Fibroblast of villous mesenchyme (primary cell): ENCODE results near the gene PKN2. TPM values are rescaled to one million over a fixed set of nuclear protein-coding genes. Genes with fewer than 3 reads are reported as not detected.
"Not testable (repeated sequence)": the region's sequence is repeated elsewhere in the genome, so short reads cannot be mapped to it uniquely, and the experiment has no call there.

Experiments used
- DNase-seq: peaks from one replicate; pipeline ENCODE4 v3.0.0-alpha.2; 2010; ENCODE audit warnings: low read depth
- H3K4me3 ChIP-seq: 2 replicates; pipeline ENCODE4 v1.5.1; 2011; ENCODE audit warnings: low read depth, mild to moderate bottlenecking, low read length
- CTCF ChIP-seq: IDR thresholded peaks from 2 replicates; pipeline ENCODE4 v1.5.1; 2012; ENCODE audit warnings: low read depth, mild to moderate bottlenecking, low read length; ENCODE audit not compliant: insufficient read depth
- total RNA-seq: library from RNA; depleted of rRNA; stranded (reverse); fragments of >200 nt; gene quantifications from 2 replicates; pipeline ENCODE4 v1.2.3, GENCODE V29; 2012

PKN2 gene
- total RNA-seq, 1 donor: 56.1 TPM

GRCh38 chr1:88873737-88874349 lies 189.8 kb downstream of the PKN2 start:
- TF ChIP-seq CTCF: no peak
- H3K4me3 ChIP-seq: no peak overlapping the region
- DNase-seq: peak; percentile 90

GRCh38 chr1:88875595-88875994 lies 191.5 kb downstream of the PKN2 start:
- H3K4me3 ChIP-seq: no peak overlapping the region
- no peak for TF ChIP-seq CTCF
- no peak for DNase-seq

- no peak overlapping the region for H3K4me3 ChIP-seq
- TF ChIP-seq CTCF: no peak
- no peak for DNase-seq
These were observed 192.7 kb downstream of the PKN2 start for GRCh38 chr1:88876573-88877365.

- peak; percentile 53 for DNase-seq
- no peak overlapping the region for H3K4me3 ChIP-seq
- TF ChIP-seq CTCF: peak; percentile 31
These were observed 193.3 kb downstream of the PKN2 start for GRCh38 chr1:88877382-88877825.

- no peak for DNase-seq
- no peak for TF ChIP-seq CTCF
These were observed 193.8 kb downstream of the PKN2 start for GRCh38 chr1:88877911-88878310.

GRCh38 chr1:88878731-88879130 lies 194.7 kb downstream of the PKN2 start:
- no peak for DNase-seq
- no peak for TF ChIP-seq CTCF
- H3K4me3 ChIP-seq: no peak overlapping the region

More at GRCh38 chr1:88877911-88878310, 193.8 kb downstream of the PKN2 start:
- no peak overlapping the region for H3K4me3 ChIP-seq

GRCh38 chr1:88880717-88881116 lies 196.6 kb downstream of the PKN2 start:
- DNase-seq, H3K4me3 ChIP-seq: not testable (repeated sequence)
